NCI-H128 (cell line): Measurements from ENCODE around the gene GNPTAB.

Source experiments
- DNase-seq: peaks from one replicate; lab custom pipeline; 2025; ENCODE audit not compliant: unreplicated experiment; lab: John Stamatoyannopoulos, UW

Gene GNPTAB

DNA sequence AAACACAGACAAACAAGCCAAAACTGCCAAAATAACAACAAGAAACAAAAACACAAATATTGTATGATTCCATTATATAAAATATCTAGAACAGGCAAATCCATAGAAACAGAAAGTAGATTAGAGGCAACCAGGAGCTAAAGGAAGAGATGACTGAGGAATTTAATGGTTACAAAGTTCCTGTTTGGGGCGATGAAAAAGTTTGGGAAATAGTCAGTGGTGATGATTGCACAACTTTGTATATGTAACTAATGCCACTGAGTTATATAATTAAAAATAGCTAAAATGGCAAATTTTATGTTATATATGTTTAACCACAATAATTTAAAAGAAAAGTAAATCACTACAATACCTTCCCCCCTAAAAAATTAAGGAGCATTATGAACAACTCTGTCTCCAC lies 24.5 kb downstream of the GNPTAB start:
- DNase-seq: no peak

DNA sequence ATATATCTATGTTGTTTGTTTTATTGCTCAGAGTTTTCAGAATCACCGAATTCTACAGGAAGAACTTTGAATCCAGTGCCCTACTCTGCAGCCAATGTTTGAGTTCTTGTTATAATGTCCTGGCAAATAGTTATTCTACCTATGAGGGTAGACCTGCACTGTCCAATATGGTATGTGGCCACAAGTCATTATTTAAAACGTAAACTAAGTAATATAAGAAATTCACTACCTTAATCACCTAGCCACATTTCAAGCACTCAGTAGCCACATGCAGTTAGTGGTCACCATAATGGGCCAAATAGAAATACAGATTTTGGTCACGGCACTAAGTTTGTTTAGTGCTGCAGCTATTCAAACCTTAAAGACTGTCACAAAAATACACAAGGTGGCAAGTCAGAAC lies 26.4 kb downstream of the GNPTAB start:
- no peak for DNase-seq

GRCh38 chr12:101803978-101804377 lies 26.8 kb downstream of the GNPTAB start:
- DNase-seq: no peak

GRCh38 chr12:101802486-101802885 lies 28.3 kb downstream of the GNPTAB start:
- no peak for DNase-seq

- DNase-seq: no peak
Observed at GRCh38 chr12:101799774-101800173, 31.0 kb downstream of the GNPTAB start.

DNA sequence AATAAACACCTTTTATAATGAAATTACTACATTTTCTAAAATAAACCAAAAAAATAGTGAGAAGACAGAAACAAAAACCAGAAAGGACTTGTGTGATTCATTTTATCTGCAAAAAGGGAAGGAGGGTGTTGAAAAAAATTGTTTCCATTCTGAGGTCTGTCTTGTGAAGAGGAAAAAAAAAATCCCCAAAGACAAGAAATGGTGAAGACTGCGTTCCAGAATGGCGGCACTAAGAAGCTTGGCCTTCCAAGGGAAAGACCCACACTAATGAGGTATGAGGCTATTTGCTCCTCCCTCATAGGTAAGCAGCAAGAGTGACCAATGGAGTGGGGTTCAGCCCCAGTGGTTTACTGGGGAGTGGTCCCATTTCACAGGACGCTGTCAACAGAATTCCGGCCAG lies 35.0 kb downstream of the GNPTAB start:
- DNase-seq: no peak

- DNase-seq: no peak
Observed at GRCh38 chr12:101795013-101795412, 35.7 kb downstream of the GNPTAB start.

- DNase-seq: no peak
Observed at GRCh38 chr12:101794574-101794973, 36.2 kb downstream of the GNPTAB start.

- DNase-seq: no peak
Observed at GRCh38 chr12:101793401-101793800, 37.4 kb downstream of the GNPTAB start.

DNA sequence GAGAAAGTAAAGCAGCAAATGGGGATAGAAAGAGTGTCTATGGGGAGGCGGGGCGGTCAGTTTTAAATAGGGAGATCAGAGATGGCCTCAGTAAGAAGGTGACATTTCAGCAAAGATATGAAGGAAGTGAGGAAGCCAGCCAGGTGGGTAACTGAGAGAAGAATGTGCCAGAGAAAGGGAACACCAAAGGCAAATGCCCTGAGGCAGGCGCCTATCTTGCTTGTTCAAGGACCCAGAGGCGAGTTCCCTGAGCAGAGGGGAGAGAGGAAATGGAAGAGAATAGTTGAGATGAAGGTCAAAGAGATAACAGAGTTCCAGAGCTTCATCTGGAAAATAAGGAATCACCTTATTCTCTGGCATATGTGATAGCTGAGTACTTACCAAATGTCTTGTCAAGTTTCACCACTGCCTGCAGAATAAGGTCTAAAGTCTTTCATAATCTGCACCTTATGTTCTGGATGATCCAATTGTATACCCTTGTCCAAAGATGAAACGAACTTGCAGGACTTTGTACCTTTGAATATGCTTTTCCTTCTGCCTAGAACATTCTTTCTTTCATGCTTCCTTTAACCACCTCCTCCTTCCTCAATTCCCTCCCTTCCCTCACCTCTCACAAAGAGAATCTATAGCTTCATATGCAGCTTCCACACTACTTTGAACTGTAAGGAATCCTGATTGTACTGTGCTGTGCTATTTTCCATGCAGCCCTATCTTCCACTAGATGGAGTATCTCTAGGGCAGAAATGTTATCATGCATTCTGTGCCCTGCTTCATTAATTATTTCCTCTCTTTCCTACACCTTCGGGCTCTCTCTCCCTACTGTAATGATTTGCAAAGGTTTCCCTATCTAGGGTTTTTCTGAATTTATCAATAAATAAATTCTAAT lies 38.5 kb downstream of the GNPTAB start:
- DNase-seq: no peak

DNA sequence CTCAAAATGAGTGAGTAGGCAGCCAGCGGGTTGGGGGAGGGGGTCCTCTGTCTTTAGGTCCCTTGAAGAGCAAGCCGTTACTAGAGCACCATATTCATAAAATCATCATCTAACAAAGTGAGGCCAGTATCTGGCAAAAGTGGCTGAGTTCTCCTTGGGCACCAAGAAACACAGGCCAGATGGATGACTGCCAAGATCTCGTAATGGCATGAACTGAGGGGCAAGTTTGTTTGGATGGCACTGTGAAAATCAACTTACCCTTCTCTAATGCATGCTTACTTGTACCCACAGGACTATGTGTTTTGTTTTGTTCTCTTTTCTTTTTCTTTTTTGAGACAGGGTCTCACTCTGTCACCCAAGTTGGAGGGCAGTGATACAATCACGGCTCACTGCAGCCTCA lies 41.6 kb downstream of the GNPTAB start:
- DNase-seq: no peak

DNA sequence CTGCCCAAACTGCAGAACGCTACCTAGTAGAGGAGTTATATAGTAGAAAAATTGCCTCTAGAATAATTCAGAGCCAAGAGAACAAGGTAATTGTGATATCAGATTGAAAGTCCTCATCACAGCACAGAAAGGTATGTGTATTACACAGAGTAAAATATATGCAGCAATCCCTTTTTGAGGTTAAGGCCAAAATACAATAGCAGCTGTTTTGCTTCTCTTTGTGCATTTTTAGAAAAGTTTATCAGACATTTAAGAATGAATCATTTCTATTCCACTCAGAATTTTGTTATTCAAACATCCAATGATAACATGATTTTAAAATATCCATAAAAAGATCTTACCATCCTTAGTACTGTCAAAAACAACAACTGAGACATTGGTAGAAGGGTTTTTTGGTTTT lies 45.1 kb downstream of the GNPTAB start:
- no peak for DNase-seq

- no peak for DNase-seq
Observed at GRCh38 chr12:101784376-101784775, 46.4 kb downstream of the GNPTAB start.

DNA sequence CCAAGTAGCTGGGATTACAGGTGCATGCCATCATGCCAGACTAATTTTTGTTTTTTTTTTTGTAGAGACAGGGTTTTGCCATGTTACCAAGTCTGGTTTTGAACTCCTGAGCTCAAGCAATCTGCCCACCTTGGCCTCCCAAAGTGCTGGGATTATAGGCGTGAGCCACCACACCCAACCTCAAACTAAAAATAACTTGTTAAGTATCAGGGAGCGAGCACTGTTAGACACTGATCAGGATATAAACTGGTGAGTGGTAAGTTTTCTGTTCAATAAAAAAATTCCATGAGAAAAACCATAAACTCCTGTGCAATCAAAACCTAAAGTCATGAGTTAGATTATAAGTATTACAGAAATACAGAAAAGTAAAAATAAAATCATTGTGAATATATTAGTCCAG lies 46.9 kb downstream of the GNPTAB start:
- no peak for DNase-seq

DNA sequence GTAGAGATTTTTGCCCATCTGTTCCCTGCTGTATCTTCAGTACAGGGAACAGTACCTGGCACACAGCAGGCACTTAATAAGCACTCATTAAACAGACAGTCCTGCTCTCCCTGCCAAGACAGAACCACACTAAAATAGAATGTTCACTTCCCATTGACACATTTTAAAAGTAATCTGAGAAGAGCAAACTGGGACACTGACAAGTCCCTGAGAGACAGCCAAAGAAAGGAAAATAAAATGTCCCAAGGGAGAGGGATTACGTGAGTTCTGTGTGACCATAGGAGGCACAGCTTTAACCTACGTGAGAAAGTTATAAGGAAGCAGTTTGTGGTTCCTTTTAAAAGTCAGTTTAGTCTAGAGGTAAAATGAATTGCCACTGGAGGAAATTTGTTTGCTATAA lies 47.6 kb downstream of the GNPTAB start:
- no peak for DNase-seq

GRCh38 chr12:101782273-101782731 lies 48.5 kb downstream of the GNPTAB start:
- no peak for DNase-seq

- DNase-seq: no peak
Observed at GRCh38 chr12:101781834-101782233, 48.9 kb downstream of the GNPTAB start.

GRCh38 chr12:101780599-101780998 lies 50.2 kb downstream of the GNPTAB start:
- DNase-seq: no peak

DNA sequence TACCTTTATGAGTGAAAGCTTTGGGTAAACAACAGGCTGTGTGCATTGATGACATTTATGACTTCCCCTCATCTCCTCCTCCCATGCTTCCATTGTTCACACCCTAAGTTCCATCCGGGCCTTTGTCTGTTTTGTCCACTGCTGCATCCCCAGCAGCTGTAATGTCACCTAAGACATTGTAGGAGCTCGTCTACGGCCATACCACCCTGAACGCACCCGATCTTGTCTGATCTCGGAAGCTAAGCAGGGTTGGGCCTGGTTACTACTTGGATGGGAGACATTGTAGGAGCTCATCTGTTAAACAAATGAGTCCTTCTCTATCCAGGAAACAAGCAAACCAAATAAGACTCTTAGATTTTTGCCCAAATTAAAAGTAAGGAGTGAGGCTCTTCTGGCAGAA lies 51.1 kb downstream of the GNPTAB start:
- DNase-seq: no peak

GRCh38 chr12:101779200-101779599 lies 51.6 kb downstream of the GNPTAB start:
- DNase-seq: no peak

GRCh38 chr12:101777978-101778377 lies 52.8 kb downstream of the GNPTAB start:
- no peak for DNase-seq

GRCh38 chr12:101777485-101777884 lies 53.3 kb downstream of the GNPTAB start:
- DNase-seq: no peak

DNA sequence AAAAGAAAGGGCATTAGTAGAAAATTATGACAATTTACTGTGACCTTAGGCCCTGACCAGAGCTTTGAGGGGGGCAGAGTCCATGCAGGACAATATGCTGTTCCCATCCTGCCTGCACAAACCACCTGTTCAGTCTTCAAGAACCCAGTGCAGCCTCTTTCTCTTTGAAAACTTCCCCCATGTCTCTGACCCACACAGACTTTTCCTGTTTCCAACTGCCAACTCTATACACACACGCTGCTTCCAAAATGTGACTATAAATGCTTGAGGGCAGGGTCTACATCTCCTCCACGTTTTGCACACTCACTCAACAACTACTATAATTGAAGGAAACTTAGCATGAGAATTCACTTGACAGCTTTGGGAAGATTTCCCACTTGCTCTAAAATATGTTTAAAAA lies 54.9 kb downstream of the GNPTAB start:
- DNase-seq: no peak
